ENCODE results near the gene NUP133. TPM values are rescaled to one million over a fixed set of nuclear protein-coding genes. Genes with fewer than 3 reads are reported as not detected.

NUP133 gene
- polyA plus RNA-seq, 1 experiment = 20.8 TPM

- Histone ChIP-seq H3K36me3 (ENCODE audit: control insufficient read depth, insufficient read depth, low read length) (peaks cover 6% of the 10 kb centered on the region), H3K4me3 (ENCODE audit: low read depth, low read length) (no peak overlapping the region), H3K27me3 (ENCODE audit: control insufficient read depth, insufficient read depth, low read length) (no peaks in the 10 kb centered on the region)
- no peak for DNase-seq (ENCODE audit: low read depth)
- ChIA-PET POLR2A (interaction anchor here (0.7 kb wide), 1 partner anchor 191 kb away, joined by 3 read pairs; no protein-coding TSS in a partner anchor), CTCF (interaction anchor here (1.0 to 1.5 kb wide), 3 partner anchors 9 to 229 kb away, joined by 3 to 4 read pairs (median 3); no protein-coding TSS in a partner anchor)
- no peak for TF ChIP-seq CTCF (IDR thresholded peaks at IDR 0.05; ENCODE audit: insufficient read depth, low read depth, low read length)
Observed at GRCh38 chr1:229487181-229487580, 21.0 kb downstream of the NUP133 start.

- no peaks in the 10 kb centered on the region for H3K27me3 ChIP-seq (ENCODE audit: control insufficient read depth, insufficient read depth, low read length)
- ChIA-PET CTCF (interaction anchor here (4.9 to 7.6 kb wide), 2 partner anchors 11 to 227 kb away, joined by 41 to 111 read pairs; no protein-coding TSS in a partner anchor), POLR2A (no interaction called here)
- no peak overlapping the region for H3K4me3 ChIP-seq (ENCODE audit: low read depth, low read length)
- no peak for DNase-seq (ENCODE audit: low read depth)
- H3K36me3 ChIP-seq (ENCODE audit: control insufficient read depth, insufficient read depth, low read length) = peaks cover 7% of the 10 kb centered on the region
- no peak for TF ChIP-seq CTCF (IDR thresholded peaks at IDR 0.05; ENCODE audit: insufficient read depth, low read depth, low read length)
Observed at GRCh38 chr1:229485318-229485717, 22.8 kb downstream of the NUP133 start.

DNA sequence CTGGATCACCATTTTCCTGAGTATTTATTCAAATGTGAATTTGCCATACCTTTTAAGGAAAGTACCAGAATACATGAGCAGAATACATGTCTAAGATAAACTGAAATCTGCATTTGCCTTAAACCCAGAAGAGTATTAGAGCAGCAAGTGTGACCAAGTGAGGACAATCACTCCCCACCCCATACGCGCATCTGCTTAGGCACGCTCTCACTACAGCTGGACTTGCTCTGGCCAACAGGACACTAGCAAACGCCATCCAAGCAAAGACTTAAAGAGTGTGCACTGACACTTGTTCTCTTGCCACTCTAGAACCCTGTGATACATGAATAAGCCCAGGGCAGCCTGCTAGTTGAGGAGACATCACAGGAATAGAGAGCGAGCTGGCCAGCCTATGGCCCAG lies 25.6 kb downstream of the NUP133 start:
- CTCF ChIA-PET = interaction anchor here (0.7 to 7.6 kb wide), 12 partner anchors 8 to 336 kb away, joined by 3 to 111 read pairs (median 5); partner anchors contain the start of gene NUP133
- TF ChIP-seq CTCF (IDR thresholded peaks at IDR 0.05; ENCODE audit: insufficient read depth, low read depth, low read length) = no peak
- no peak for DNase-seq (ENCODE audit: low read depth)
- Histone ChIP-seq H3K36me3 (ENCODE audit: control insufficient read depth, insufficient read depth, low read length) (peaks cover 8% of the 10 kb centered on the region), H3K27me3 (ENCODE audit: control insufficient read depth, insufficient read depth, low read length) (no peaks in the 10 kb centered on the region), H3K4me3 (ENCODE audit: low read depth, low read length) (no peak overlapping the region)
- POLR2A ChIA-PET = no interaction called here

DNA sequence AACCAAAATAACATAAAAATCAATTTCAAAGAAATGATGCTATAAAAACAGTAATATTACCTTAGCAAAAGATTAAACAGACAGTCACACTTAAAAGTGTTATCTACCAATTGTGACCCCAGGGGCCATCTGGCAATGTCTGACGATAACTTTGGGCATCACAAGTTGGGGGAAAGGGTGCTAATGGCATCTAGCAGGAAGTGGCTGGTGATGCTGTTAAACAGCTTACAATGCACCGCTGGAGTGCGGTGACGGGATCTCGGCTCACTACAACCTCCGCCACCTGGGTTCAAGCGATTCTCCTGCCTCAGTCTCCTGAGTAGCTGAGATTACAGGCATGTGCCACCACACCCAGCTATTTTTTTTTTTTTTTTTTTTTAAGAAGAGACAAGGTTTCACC lies 27.6 kb downstream of the NUP133 start:
- POLR2A ChIA-PET = no interaction called here
- H3K36me3 ChIP-seq (ENCODE audit: control insufficient read depth, insufficient read depth, low read length) = peaks cover 8% of the 10 kb centered on the region
- CTCF ChIA-PET = interaction anchor here (1.0 to 7.6 kb wide), 3 partner anchors 7 to 222 kb away, joined by 3 to 111 read pairs (median 3); no protein-coding TSS in a partner anchor
- no peak for TF ChIP-seq CTCF (IDR thresholded peaks at IDR 0.05; ENCODE audit: insufficient read depth, low read depth, low read length)
- no peaks in the 10 kb centered on the region for H3K27me3 ChIP-seq (ENCODE audit: control insufficient read depth, insufficient read depth, low read length)
- DNase-seq (ENCODE audit: low read depth) = no peak
- no peak overlapping the region for H3K4me3 ChIP-seq (ENCODE audit: low read depth, low read length)

DNA sequence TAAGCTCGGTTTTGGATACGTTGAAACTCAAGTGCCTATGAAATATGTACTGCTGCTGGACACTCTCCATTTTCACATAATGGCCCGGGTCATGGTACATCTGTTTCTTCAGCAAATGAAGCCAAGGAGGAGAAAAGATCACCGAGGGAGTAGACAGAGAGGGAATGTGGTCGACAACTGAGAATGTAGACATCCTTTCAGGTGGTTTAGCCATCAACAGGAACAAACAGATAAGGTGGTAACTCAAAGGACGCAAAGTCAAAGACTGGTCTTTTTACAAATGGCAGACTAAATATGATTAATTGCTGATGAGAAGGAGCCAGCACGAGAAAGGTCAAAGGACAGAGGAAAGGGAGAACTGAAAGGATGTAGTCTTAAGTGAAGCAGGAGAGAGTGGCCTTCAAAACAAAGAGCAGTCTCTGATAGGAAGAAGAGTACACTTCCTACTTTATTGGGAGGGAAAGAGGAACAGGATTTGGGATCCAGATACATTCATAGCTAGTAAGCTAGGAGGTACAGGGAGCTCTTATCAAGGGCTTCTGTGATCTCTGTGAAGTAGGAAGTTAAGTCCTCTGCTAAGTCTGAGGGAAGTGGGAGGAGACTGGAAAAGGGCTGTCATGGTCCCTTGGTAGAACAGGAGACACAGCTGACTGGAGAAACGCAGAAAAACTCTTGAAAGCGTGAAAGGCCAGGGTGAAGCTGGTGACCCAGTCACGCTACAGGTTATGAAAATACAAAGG lies 28.3 kb downstream of the NUP133 start:
- DNase-seq (ENCODE audit: low read depth) = no peak
- TF ChIP-seq CTCF (IDR thresholded peaks at IDR 0.05; ENCODE audit: insufficient read depth, low read depth, low read length) = no peak
- no peaks in the 10 kb centered on the region for H3K27me3 ChIP-seq (ENCODE audit: control insufficient read depth, insufficient read depth, low read length)
- ChIA-PET POLR2A (no interaction called here), CTCF (interaction anchor here (1.0 to 7.6 kb wide), 2 partner anchors 35 to 222 kb away, joined by 3 to 111 read pairs; no protein-coding TSS in a partner anchor)
- no peak overlapping the region for H3K4me3 ChIP-seq (ENCODE audit: low read depth, low read length)
- peaks cover 9% of the 10 kb centered on the region for H3K36me3 ChIP-seq (ENCODE audit: control insufficient read depth, insufficient read depth, low read length)

All from BJ (cell line).